SK-N-SH (cell line): Measurements from ENCODE around the gene SMIM30. TPM values are rescaled to one million over a fixed set of nuclear protein-coding genes. Genes with fewer than 3 reads are reported as not detected.

Source experiments
- CTCF ChIA-PET: fragments of 300-600, 350-600 bp; formaldehyde crosslinking; extraction: SDS; loops from one replicate; lab custom pipeline; 2021; lab: Yijun Ruan, JAX
- POLR2A ChIA-PET: fragments of 350-600 bp; sonication (Branson Sonifier 250); formaldehyde crosslinking; extraction: SDS; loops from one replicate; lab custom pipeline; 2020; ENCODE audit warnings: antibody characterized with exemption, inconsistent platforms; lab: Yijun Ruan, JAX
- DNase-seq: peaks from one replicate; pipeline ENCODE4 v3.0.0; 2012
- H2AFZ ChIP-seq: fragments of 200-600 bp; sonication (generic); 2 replicates; pipeline ENCODE4 v1.8.1; 2016; ENCODE audit warnings: antibody characterized with exemption, mild to moderate bottlenecking, low read depth
- H3F3A ChIP-seq: fragments of 200-600 bp; sonication (generic); replicated peaks from 2 replicates; pipeline ENCODE3; 2016; ENCODE audit warnings: antibody characterized with exemption, mild to moderate bottlenecking; ENCODE audit not compliant: insufficient read depth
- H3K27ac ChIP-seq, 2 experiments: fragments of 200-500 bp in 1 of 2; fragments of 200-600 bp in 1 of 2; sonication (Bioruptor generic) in 1 of 2; sonication (generic), shearing (Covaris generic) in 1 of 2; 2 replicates each; pipeline versions ENCODE4 v1.5.1 to v1.6.1; 2014 to 2016; ENCODE audit warnings: low read depth in 2 of 2, inconsistent platforms in 1 of 2, low read length in 1 of 2, mild to moderate bottlenecking in 1 of 2, mixed read lengths in 1 of 2
- H3K27me3 ChIP-seq: fragments of 200-600 bp; sonication (generic), shearing (Covaris generic); 2 replicates; pipeline ENCODE4 v1.6.1; 2016; ENCODE audit warnings: mixed run types; ENCODE audit not compliant: insufficient read depth
- H3K36me3 ChIP-seq, 2 experiments: fragments of 200-500 bp in 1 of 2; fragments of 200-600 bp in 1 of 2; sonication (Bioruptor generic) in 1 of 2; sonication (generic) in 1 of 2; replicated peaks in 1 of 2; 2 replicates each; pipeline versions ENCODE3 to v1.5.1; 2014 to 2016; ENCODE audit warnings: low read length in 1 of 2, mild to moderate bottlenecking in 1 of 2; ENCODE audit not compliant: insufficient read depth in 2 of 2, control insufficient read depth in 1 of 2
- H3K4me1 ChIP-seq, 2 experiments: fragments of 200-500 bp in 1 of 2; fragments of 200-600 bp in 1 of 2; sonication (Bioruptor generic) in 1 of 2; sonication (generic), shearing (Covaris generic) in 1 of 2; 2 replicates each; pipeline versions ENCODE4 v1.5.1 to v1.6.1; 2014 to 2016; ENCODE audit warnings: low read depth in 1 of 2, low read length in 1 of 2, mixed run types in 1 of 2; ENCODE audit not compliant: insufficient read depth in 2 of 2, control insufficient read depth in 1 of 2
- H3K4me2 ChIP-seq: fragments of 200-600 bp; sonication (generic), shearing (Covaris generic); 2 replicates; pipeline ENCODE4 v1.6.1; 2017; ENCODE audit warnings: mixed run types
- H3K4me3 ChIP-seq, 2 experiments: fragments of 200-500 bp in 1 of 2; fragments of 200-600 bp in 1 of 2; sonication (Bioruptor generic) in 1 of 2; sonication (generic), shearing (Covaris generic) in 1 of 2; 2 replicates each; pipeline versions ENCODE4 v1.5.1 to v1.8.1; 2014 to 2016; ENCODE audit warnings: low read depth in 2 of 2, inconsistent platforms in 1 of 2, low read length in 1 of 2, mild to moderate bottlenecking in 1 of 2, mixed read lengths in 1 of 2, moderate library complexity in 1 of 2
- H3K79me2 ChIP-seq: fragments of 200-600 bp; sonication (generic); 2 replicates; pipeline ENCODE4 v1.8.1; 2017; ENCODE audit warnings: mild to moderate bottlenecking; ENCODE audit not compliant: insufficient read depth
- H3K9ac ChIP-seq: fragments of 200-600 bp; sonication (generic); 2 replicates; pipeline ENCODE4 v1.6.1; 2017; ENCODE audit warnings: mixed run types
- H3K9me2 ChIP-seq: fragments of 200-600 bp; sonication (generic); 2 replicates; pipeline ENCODE4 v1.6.1; 2017; ENCODE audit warnings: mixed run types
- H3K9me3 ChIP-seq: fragments of 200-600 bp; sonication (generic); 2 replicates; pipeline ENCODE4 v1.6.1; 2017; ENCODE audit warnings: mixed run types, mild to moderate bottlenecking, moderate library complexity
- H4K20me1 ChIP-seq: fragments of 200-600 bp; sonication (generic); 2 replicates; pipeline ENCODE4 v1.6.1; 2017; ENCODE audit warnings: mild to moderate bottlenecking, mixed run types; ENCODE audit not compliant: insufficient read depth
- CTCF ChIP-seq: fragments of 200-600 bp; sonication (generic); IDR thresholded peaks from 2 replicates; pipeline ENCODE4 v1.6.1; 2017; ENCODE audit warnings: antibody characterized with exemption, mild to moderate bottlenecking, moderate library complexity
- FOSL2 ChIP-seq: IDR thresholded peaks from 2 replicates; pipeline ENCODE4 v1.4.0; 2012; ENCODE audit warnings: low read depth, mild to moderate bottlenecking, moderate library complexity, borderline replicate concordance
- FOXJ3 ChIP-seq: sonication (generic); formaldehyde crosslinking; IDR thresholded peaks from 2 replicates; pipeline ENCODE4 v1.5.1; 2020; ENCODE audit warnings: mild to moderate bottlenecking, missing genetic modification reagents
- FOXM1 ChIP-seq: IDR thresholded peaks from 2 replicates; pipeline ENCODE4 v1.4.0; 2012; ENCODE audit warnings: low read depth, mild to moderate bottlenecking
- GABPA ChIP-seq: IDR thresholded peaks from 2 replicates; pipeline ENCODE4 v1.4.0; 2012; ENCODE audit warnings: low read depth, mild to moderate bottlenecking
- IRF3 ChIP-seq: fragments of 150-350 bp; IDR thresholded peaks from 2 replicates; pipeline ENCODE4 v1.6.1; 2016; ENCODE audit warnings: mild to moderate bottlenecking, low read depth, low read length
- JUND ChIP-seq: IDR thresholded peaks from 2 replicates; pipeline ENCODE4 v1.4.0; 2012
- MEF2A ChIP-seq: IDR thresholded peaks from 2 replicates; pipeline ENCODE4 v1.4.0; 2012; ENCODE audit warnings: low read depth, borderline replicate concordance
- MXI1 ChIP-seq: IDR thresholded peaks from 2 replicates; pipeline ENCODE4 v1.6.1; 2012; ENCODE audit warnings: mild to moderate bottlenecking, low read depth, low read length, improper control_type of control experiment
- PBX3 ChIP-seq: IDR thresholded peaks from 2 replicates; pipeline ENCODE4; 2012
- POLR2AphosphoS5 ChIP-seq: IDR thresholded peaks from 2 replicates; pipeline ENCODE4 v1.6.1; 2012; ENCODE audit warnings: low read depth, low read length
- RAD21 ChIP-seq: IDR thresholded peaks from 2 replicates; pipeline ENCODE4 v1.6.1; 2012; ENCODE audit warnings: mild to moderate bottlenecking, low read length
- RXRA ChIP-seq: IDR thresholded peaks from 2 replicates; pipeline ENCODE4 v1.4.0; 2012; ENCODE audit warnings: low read depth, mild to moderate bottlenecking, borderline replicate concordance
- SMC3 ChIP-seq: IDR thresholded peaks from 2 replicates; pipeline ENCODE4 v1.6.1; 2012; ENCODE audit warnings: low read depth, low read length, improper control_type of control experiment
- TAF1 ChIP-seq: IDR thresholded peaks from 2 replicates; pipeline ENCODE4 v1.6.1; 2012; ENCODE audit warnings: low read depth, mild to moderate bottlenecking, low read length, moderate library complexity, borderline replicate concordance
- TEAD4 ChIP-seq: IDR thresholded peaks from 2 replicates; pipeline ENCODE4 v1.4.0; 2012; ENCODE audit warnings: mild to moderate bottlenecking, borderline replicate concordance; ENCODE audit not compliant: insufficient read depth
- USF1 ChIP-seq: IDR thresholded peaks from 2 replicates; pipeline ENCODE4 v1.4.0; 2012; ENCODE audit warnings: low read depth, borderline replicate concordance
- WGBS: methylation state at CpG from one replicate; pipeline ENCODE4 v1.1.6; 2017; ENCODE audit warnings: low lambda C conversion rate; 5-methylcytosine and 5-hydroxymethylcytosine counted together
- polyA plus RNA-seq, 3 experiments: library from polyadenylated mRNA; depleted of rRNA; stranded (reverse); fragments of >200 nt; gene quantifications; 2 replicates each; pipeline ENCODE4 v1.2.3, GENCODE V29; 2012

The SMIM30 gene
- polyA plus RNA-seq, 1 of the 3 experiments (the other 2 are of a cell fraction) = 46.5 TPM

GRCh38 chr7:113134025-113134424 is 15.7 kb upstream of the SMIM30 start:
- WGBS = 60% methylated on average over 1 of the region's 1 CpG
- Histone ChIP-seq H3K36me3 (no peaks in the 10 kb centered on the region), H3K79me2 (no peaks in the 10 kb centered on the region), H3K4me2 (no peak overlapping the region), H3K4me1 (no peaks in the 10 kb centered on the region), H3K27ac (no peak overlapping the region), H3K9ac (no peak overlapping the region), H2AFZ (no peak overlapping the region), H3F3A (no peaks in the 10 kb centered on the region), H3K27me3 (no peaks in the 10 kb centered on the region), H3K4me3 (no peak overlapping the region), H4K20me1 (no peaks in the 10 kb centered on the region), H3K9me2 (no peaks in the 10 kb centered on the region), H3K9me3 (no peaks in the 10 kb centered on the region)
- POLR2A ChIA-PET = no interaction called here
- no peak for DNase-seq
- CTCF ChIA-PET = interaction anchor here (2.3 kb wide), 1 partner anchor 26 kb away, joined by 7 read pairs; no protein-coding TSS in a partner anchor
- TF ChIP-seq TEAD4 = no peak
- no peak for TF ChIP-seq FOXM1
- no peak for TF ChIP-seq FOXJ3
- no peak for TF ChIP-seq RAD21
- no peak for TF ChIP-seq CTCF
- no peak for TF ChIP-seq JUND
- TF ChIP-seq MEF2A = no peak
- no peak for TF ChIP-seq USF1
- TF ChIP-seq MXI1 = no peak
- no peak for TF ChIP-seq GABPA
- TF ChIP-seq SMC3 = no peak
- TF ChIP-seq TAF1 = no peak
- no peak for TF ChIP-seq PBX3
- TF ChIP-seq POLR2AphosphoS5 = no peak
- no peak for TF ChIP-seq RXRA

- Histone ChIP-seq H3K4me1 (no peaks in the 10 kb centered on the region), H3F3A (no peaks in the 10 kb centered on the region), H3K4me3 (no peak overlapping the region), H3K9me2 (no peaks in the 10 kb centered on the region), H3K36me3 (no peaks in the 10 kb centered on the region), H3K27ac (no peak overlapping the region), H3K27me3 (no peaks in the 10 kb centered on the region), H3K79me2 (no peaks in the 10 kb centered on the region), H4K20me1 (no peaks in the 10 kb centered on the region), H2AFZ (no peak overlapping the region), H3K9ac (no peak overlapping the region), H3K4me2 (no peak overlapping the region), H3K9me3 (no peaks in the 10 kb centered on the region)
- POLR2A ChIA-PET = no interaction called here
- DNase-seq = no peak
- TF ChIP-seq FOSL2 (no peak), FOXM1 (no peak), CTCF (no peak), TEAD4 (no peak), MEF2A (no peak), IRF3 (no peak), GABPA (no peak), SMC3 (no peak)
- WGBS = 71% methylated on average over 2 of the region's 2 CpGs
- CTCF ChIA-PET = interaction anchor here (0.8 to 2.3 kb wide), 3 partner anchors 10 to 29 kb away, joined by 3 to 7 read pairs (median 5); no protein-coding TSS in a partner anchor
Measured at GRCh38 chr7:113131367-113131766, 13.0 kb upstream of the SMIM30 start.
